GM21737 (cell line): ENCODE results near the gene FAM228B.
"Not testable (repeated sequence)": the region's sequence is repeated elsewhere in the genome, so short reads cannot be mapped to it uniquely, and the experiment has no call there.

Experiments
- ATAC-seq: cut with Tn5 transposase; IDR thresholded peaks from one replicate; pipeline ENCODE4 v1.9.1; 2021; ENCODE audit warnings: mild to moderate bottlenecking, moderate library complexity; ENCODE audit not compliant: unreplicated experiment

Gene FAM228B

DNA sequence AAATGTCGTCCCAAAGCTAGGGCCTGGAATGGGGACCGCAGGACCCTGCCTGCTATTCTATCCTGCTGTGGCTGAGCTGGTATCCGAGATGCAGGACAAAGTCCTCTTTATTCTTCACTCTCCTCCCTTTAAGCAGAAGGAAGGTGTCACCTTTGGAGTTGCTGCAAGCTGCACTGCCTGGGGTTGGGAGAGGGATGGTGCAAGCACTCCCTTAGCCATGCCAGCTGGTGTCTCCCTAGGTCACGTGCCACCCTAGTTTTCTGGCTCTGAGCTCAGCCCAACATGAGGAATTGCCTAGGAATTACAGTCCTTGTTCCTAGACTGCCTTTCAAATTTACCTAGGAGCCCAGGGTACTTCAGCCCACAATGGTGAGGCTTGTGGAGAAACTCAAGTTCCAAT, 30.2 kb downstream of the FAM228B start:
- ATAC-seq = no peak

DNA sequence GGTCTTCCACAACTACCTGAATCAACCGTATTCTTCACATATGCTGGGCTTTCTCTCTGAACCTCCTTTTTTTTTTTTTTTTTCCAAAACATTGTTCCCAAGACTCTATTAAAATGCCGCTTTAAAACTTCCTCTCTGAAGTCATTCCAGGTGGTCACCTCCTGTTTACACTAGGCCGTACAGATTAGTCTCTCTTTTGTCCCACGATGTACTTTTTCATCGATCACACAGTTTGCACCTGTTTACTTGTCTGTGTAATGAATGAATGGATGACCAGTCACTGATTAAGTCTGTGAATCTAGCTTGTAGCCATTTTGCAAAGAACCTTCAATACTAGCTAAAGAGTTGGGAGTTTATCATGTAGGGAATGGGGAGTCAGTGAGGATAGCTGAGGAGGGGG, 34.9 kb downstream of the FAM228B start:
- ATAC-seq = no peak

DNA sequence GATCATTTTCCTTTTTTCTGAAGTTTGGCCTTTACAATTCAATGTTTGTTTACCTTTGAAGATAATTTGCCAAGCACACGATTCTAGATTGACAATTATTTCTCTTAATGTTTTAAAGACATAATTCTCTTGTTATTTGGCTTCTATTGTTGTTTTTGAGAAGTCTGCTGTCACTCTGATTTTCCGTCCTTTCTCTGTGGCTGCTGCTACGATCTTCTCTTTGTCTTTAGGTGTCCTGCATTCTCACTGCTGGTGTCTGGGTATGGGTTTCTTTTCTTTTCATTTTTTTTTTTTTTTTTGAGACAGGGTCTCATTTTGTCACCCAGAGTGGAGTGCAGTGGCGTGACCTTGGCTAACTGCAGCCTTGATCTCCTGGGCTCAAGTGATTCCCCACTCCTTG, 36.4 kb downstream of the FAM228B start:
- no peak for ATAC-seq

DNA sequence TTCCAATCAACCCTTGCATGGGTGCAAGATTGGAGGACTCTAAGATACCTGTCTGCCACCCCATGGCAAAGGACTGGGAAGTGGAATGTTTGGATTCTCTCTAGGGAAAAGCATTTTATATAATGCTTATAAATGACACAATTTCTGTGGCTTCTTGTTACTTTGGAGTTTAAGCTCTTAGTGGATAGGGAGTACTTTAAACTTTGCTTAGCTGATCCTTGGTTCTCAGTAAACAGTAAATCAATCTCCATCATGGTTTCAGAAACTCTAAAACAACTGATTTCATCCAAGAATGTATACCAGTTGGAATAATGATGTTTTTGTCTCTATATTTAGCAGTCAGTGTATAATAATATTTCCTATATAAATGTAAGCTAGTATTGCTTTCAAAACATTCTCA, 37.5 kb downstream of the FAM228B start:
- ATAC-seq = no peak

DNA sequence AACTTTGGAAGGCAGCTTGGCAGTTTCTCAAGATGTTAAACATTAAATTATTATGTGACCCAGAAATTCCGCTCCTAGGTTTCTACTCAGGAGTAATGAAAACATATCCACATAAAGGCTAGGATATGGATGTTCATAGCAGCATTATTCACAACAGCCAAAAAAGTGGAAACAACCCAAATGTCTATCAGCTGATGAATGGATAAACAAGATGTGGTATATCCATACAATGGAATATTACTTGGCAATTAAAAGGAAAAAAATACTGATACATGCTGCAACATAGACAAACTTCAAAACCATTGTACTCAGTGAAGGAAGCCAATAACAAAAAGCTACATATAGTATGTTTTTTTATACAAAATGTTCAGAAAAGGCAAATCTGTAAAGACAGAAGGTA, 39.2 kb downstream of the FAM228B start:
- ATAC-seq = no peak

GRCh38 chr2:24163186-24163585, 39.9 kb downstream of the FAM228B start:
- ATAC-seq = no peak

GRCh38 chr2:24163601-24164000, 40.3 kb downstream of the FAM228B start:
- no peak for ATAC-seq

- ATAC-seq = no peak
Observed at GRCh38 chr2:24164416-24164973, 41.2 kb downstream of the FAM228B start.

DNA sequence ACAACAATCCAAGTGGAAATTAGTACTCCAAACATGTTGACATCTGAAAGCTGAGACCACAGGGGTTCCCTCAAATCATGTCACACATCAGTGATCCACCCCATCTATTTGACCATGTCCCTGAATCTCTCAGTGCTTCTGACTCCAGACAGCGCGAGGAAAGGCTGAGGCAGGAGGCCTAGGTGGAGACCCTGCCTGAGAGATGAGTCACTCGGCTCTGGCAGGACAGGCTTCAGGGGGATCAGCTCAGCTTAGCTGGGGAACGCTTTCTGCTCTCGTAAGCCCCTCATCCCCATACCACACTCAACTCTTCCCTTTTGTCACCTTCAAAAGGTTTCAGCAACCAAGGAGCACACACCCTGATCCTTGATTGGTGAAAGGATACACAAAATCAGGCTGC, 45.8 kb downstream of the FAM228B start:
- ATAC-seq = no peak

DNA sequence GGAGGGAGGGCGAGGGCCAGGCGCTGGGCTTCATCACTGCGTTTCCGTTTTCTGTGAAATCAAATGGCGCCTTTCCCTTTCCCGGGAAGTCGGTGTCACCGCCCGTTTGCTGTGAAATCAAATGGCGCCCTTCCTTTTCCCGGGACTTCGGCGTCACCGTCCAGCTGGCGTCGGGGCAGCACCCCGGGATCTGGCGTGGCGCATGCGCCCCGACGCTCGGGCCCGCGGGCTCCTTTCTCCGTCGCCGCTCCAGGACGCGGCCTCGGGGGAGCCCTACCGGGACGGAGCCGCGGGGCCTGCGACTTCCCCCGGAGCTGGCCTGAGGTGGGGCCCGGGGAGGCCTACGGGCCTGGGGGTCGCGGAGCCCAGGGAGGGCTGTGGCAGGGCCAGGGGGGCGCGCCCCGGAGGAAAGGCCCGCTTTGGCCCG, 51.6 kb downstream of the FAM228B start, which contains the start of gene FAM228A:
FAM228A (plus strand) TSS at position 203 of the 427 bp plus-strand sequence. CDS start 428 bp downstream, outside the sequence.
- ATAC-seq = no peak

GRCh38 chr2:24175631-24176187, 52.4 kb downstream of the FAM228B start:
- ATAC-seq = no peak

DNA sequence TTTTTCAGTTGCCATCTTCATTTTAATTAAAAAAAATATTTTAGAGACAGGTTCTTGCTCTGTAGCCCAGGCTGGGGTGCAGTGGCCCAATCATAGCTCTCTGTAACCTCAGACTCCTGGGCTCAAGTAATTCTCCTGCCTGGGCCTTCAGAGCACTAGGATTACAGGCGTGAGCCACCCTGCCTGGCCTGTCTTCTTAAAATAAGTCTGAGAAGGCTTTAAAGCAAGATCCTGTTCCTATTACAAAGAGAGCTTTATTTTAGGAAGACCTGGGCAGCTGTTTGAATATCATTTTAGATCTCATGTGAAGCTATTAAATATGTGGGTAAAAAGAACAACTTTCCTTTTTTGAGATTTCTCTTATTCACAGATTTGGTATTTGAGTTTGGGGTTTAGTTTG, 53.1 kb downstream of the FAM228B start:
- ATAC-seq = no peak

GRCh38 chr2:24179683-24180082, 56.4 kb downstream of the FAM228B start:
- ATAC-seq = no peak

- no peak for ATAC-seq
Observed at GRCh38 chr2:24181849-24182248, 58.6 kb downstream of the FAM228B start.

DNA sequence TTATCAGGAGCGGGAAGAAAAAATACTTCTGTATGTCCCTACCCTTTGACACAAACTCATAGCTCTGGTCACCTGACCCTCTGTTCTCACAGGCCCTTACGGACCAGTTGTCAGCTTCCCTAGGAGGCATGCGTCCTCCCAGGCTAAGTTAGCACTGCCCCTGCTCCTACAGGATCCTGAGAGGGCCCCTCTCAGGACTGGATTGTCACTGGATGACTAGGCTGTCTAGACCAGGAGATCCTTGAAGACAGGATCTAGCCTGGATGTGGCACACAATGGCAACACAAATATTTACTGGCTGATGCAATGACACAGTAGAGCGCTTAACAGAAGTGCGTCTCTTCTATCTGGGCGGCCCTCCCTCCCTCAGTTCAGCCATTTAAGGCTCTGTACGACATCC, 59.2 kb downstream of the FAM228B start:
- no peak for ATAC-seq

- ATAC-seq = no peak
Observed at GRCh38 chr2:24183366-24184069, 60.2 kb downstream of the FAM228B start.

DNA sequence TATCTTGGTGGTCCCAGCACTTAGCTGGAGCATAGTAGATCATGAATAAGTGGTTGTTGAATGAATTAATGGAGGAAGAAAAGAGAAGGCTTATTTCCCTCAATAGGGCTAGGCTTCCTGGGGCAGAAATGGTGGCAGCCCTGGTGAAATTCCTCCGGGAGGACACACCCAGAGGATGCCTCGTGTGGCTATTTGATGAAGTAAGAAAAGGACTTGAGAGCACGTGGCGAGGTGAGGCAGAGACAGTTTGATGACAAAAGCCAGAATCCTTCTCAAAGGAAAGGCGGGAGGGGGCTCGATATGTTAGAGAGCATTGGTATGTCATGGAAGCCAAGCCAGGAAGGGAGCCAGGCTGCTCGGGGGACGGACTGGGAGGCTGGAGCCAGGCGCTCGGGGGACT, 66.3 kb downstream of the FAM228B start:
- no peak for ATAC-seq

GRCh38 chr2:24190503-24190902, 67.2 kb downstream of the FAM228B start:
- ATAC-seq = no peak

DNA sequence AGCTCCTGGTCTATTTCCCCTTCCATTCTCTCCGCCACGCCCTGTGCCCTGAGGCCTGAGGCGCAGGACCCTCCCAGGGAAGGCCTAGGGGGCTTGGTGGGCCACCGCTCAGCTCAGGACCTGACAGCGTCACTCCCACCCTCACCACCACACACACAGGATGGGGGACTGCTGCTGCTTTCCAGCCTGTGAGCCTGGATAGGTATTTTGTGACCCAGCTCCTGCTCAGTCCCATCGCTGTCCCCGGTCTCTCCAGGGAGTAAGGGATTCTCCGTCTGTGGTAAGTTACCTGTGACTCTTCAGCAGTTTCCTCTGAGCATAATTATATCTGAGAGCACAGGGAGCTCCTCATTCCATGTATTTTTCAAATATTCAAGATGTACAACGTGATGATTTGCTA, 67.9 kb downstream of the FAM228B start:
- no peak for ATAC-seq

GRCh38 chr2:24191848-24192247, 68.6 kb downstream of the FAM228B start:
- no peak for ATAC-seq

DNA sequence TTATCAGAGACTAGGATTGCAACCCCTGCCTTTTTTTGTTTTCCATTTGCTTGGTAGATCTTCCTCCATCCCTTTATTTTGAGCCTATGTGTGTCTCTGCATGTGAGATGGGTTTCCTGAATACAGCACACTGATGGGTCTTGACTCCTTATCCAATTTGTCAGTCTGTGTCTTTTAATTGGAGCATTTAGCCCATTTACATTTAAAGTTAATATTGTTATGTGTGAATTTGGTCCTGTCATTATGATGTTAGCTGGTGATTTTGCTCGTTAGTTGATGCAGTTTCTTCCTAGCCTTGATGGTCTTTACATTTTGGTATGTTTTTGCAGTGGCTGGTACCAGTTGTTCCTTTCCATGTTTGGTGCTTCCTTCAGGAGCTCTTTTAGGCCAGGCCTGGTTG, 73.9 kb downstream of the FAM228B start:
- not testable (repeated sequence) for ATAC-seq

DNA sequence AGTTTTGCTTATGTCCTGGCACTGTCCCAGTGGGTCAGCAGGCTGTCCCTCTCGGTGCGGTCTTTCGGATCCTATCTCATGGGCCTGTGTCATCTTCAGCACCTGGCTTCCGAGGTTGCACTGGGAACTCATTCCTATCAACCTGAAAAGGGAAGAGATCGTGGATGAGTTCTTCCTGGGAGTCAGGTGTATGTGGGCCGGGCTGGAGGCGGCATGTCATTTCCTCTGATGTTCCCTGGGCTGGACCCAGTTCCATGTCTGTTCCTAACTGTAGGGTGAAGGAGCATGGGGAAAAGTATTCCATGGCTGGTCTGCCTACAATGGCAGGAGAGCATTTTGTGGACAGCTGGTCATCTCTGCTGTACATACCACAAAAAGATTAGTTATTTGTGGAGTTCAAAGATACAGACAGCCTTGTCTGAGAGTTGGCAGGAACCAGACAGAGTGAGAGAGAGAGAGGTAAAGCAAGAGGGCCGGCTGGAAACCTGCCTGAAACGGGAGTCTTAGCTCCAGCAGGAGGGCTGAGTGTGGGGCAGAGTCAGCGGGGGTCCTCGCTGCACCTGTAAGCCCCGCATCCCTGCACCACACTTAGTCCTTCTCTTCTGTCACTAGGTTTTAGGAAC, 76.8 kb downstream of the FAM228B start:
- ATAC-seq = no peak
